ENCODE data around the gene PRDM15. TPM values are rescaled to one million over a fixed set of nuclear protein-coding genes. Genes with fewer than 3 reads are reported as not detected.

The PRDM15 gene
- total RNA-seq, 1 experiment from 2014 or later, result 10.4 TPM

GRCh38 chr21:41898998-41899397 is 19.9 kb upstream of the PRDM15 start:
- CTCF ChIA-PET, result interaction anchor here (0.7 kb wide), 2 partner anchors 16 to 218 kb away, joined by 3 to 4 read pairs; no protein-coding TSS in a partner anchor
- TF ChIP-seq CTCF (IDR thresholded peaks at IDR 0.05; ENCODE audit: unreplicated experiment), result no peak
- Mint-ChIP-seq H3K4me3 (ENCODE audit: low read depth, unreplicated experiment) (no peak overlapping the region), H3K27me3 (ENCODE audit: unreplicated experiment) (no peaks in the 10 kb centered on the region), H3K9me3 (ENCODE audit: low read depth, unreplicated experiment) (no peaks in the 10 kb centered on the region), H3K27ac (ENCODE audit: unreplicated experiment) (no peak overlapping the region), H3K36me3 (ENCODE audit: insufficient read depth, unreplicated experiment) (no peaks in the 10 kb centered on the region), H3K4me1 (ENCODE audit: low read depth, unreplicated experiment) (no peaks in the 10 kb centered on the region)
- no peak for DNase-seq
- intact Hi-C loops (cut with micrococcal nuclease; ENCODE audit: unreplicated experiment), result no loop called here
- BruUV-seq (replicated peaks), result no TSS peak

GRCh38 chr21:41897700-41898099 is 18.6 kb upstream of the PRDM15 start:
- Mint-ChIP-seq H3K27ac (ENCODE audit: unreplicated experiment) (no peak overlapping the region), H3K9me3 (ENCODE audit: low read depth, unreplicated experiment) (no peaks in the 10 kb centered on the region), H3K4me3 (ENCODE audit: low read depth, unreplicated experiment) (no peak overlapping the region), H3K4me1 (ENCODE audit: low read depth, unreplicated experiment) (no peaks in the 10 kb centered on the region), H3K27me3 (ENCODE audit: unreplicated experiment) (no peaks in the 10 kb centered on the region), H3K36me3 (ENCODE audit: insufficient read depth, unreplicated experiment) (no peaks in the 10 kb centered on the region)
- TF ChIP-seq CTCF (IDR thresholded peaks at IDR 0.05; ENCODE audit: unreplicated experiment), result no peak
- DNase-seq, result no peak
- intact Hi-C loops (cut with micrococcal nuclease; ENCODE audit: unreplicated experiment), result no loop called here
- BruUV-seq (replicated peaks), result no TSS peak
- CTCF ChIA-PET, result no interaction called here

GRCh38 chr21:41897047-41897669 is 18.0 kb upstream of the PRDM15 start:
- no peak for TF ChIP-seq CTCF (IDR thresholded peaks at IDR 0.05; ENCODE audit: unreplicated experiment)
- H3K27ac Mint-ChIP-seq (ENCODE audit: unreplicated experiment), result no peak overlapping the region
- no peaks in the 10 kb centered on the region for H3K4me1 Mint-ChIP-seq (ENCODE audit: low read depth, unreplicated experiment)
- no peaks in the 10 kb centered on the region for H3K36me3 Mint-ChIP-seq (ENCODE audit: insufficient read depth, unreplicated experiment)
- DNase-seq, result no peak
- no peak overlapping the region for H3K4me3 Mint-ChIP-seq (ENCODE audit: low read depth, unreplicated experiment)
- no peaks in the 10 kb centered on the region for H3K27me3 Mint-ChIP-seq (ENCODE audit: unreplicated experiment)
- H3K9me3 Mint-ChIP-seq (ENCODE audit: low read depth, unreplicated experiment), result no peaks in the 10 kb centered on the region
- CTCF ChIA-PET, result interaction anchor here (0.6 kb wide), 1 partner anchor 17 kb away, joined by 12 read pairs; no protein-coding TSS in a partner anchor
- intact Hi-C loops (cut with micrococcal nuclease; ENCODE audit: unreplicated experiment), result no loop called here
- no TSS peak for BruUV-seq (replicated peaks)

GRCh38 chr21:41895643-41896493 is 16.7 kb upstream of the PRDM15 start:
- no TSS peak for BruUV-seq (replicated peaks)
- Mint-ChIP-seq H3K36me3 (ENCODE audit: insufficient read depth, unreplicated experiment) (peaks cover 5% of the 10 kb centered on the region), H3K9me3 (ENCODE audit: low read depth, unreplicated experiment) (no peaks in the 10 kb centered on the region), H3K27ac (ENCODE audit: unreplicated experiment) (no peak overlapping the region), H3K27me3 (ENCODE audit: unreplicated experiment) (no peaks in the 10 kb centered on the region), H3K4me3 (ENCODE audit: low read depth, unreplicated experiment) (no peak overlapping the region), H3K4me1 (ENCODE audit: low read depth, unreplicated experiment) (peaks cover 6% of the 10 kb centered on the region)
- intact Hi-C loops (cut with micrococcal nuclease; ENCODE audit: unreplicated experiment), result no loop called here
- TF ChIP-seq CTCF (IDR thresholded peaks at IDR 0.05; ENCODE audit: unreplicated experiment), result no peak
- CTCF ChIA-PET, result no interaction called here
- DNase-seq, result no peak

Measured in Calu3 (cell line).